Type B pancreatic cell (in vitro differentiated cells): ENCODE data around the gene UBLCP1. TPM values are rescaled to one million over a fixed set of nuclear protein-coding genes. Genes with fewer than 3 reads are reported as not detected.
"Not testable (repeated sequence)": the region's sequence is repeated elsewhere in the genome, so short reads cannot be mapped to it uniquely, and the experiment has no call there.

Experiments
- DNase-seq: peaks from one replicate; pipeline ENCODE4 v3.0.0; 2021; ENCODE audit warnings: mixed read lengths; ENCODE audit not compliant: unreplicated experiment; ENCODE audit errors: extremely low spot score
- H3K27ac Mint-ChIP-seq: 2 replicates; pipeline ENCODE4 v1.8.0; 2021; ENCODE audit warnings: mild to moderate bottlenecking, mixed read lengths
- H3K27me3 Mint-ChIP-seq: 2 replicates; pipeline ENCODE4 v1.8.0; 2021; ENCODE audit warnings: mixed read lengths
- H3K36me3 Mint-ChIP-seq: 2 replicates; pipeline ENCODE4 v1.8.0; 2021; ENCODE audit warnings: mixed read lengths
- H3K4me1 Mint-ChIP-seq: one replicate; pipeline ENCODE4 v1.8.0; 2021; ENCODE audit warnings: mixed read lengths; ENCODE audit not compliant: unreplicated experiment
- H3K4me3 Mint-ChIP-seq: 2 replicates; pipeline ENCODE4 v1.8.0; 2021; ENCODE audit warnings: mild to moderate bottlenecking, mixed read lengths
- H3K9me3 Mint-ChIP-seq: 2 replicates; pipeline ENCODE4 v1.8.0; 2021; ENCODE audit warnings: mixed read lengths
- total RNA-seq: library from RNA; stranded (reverse); gene quantifications from 2 replicates; pipeline ENCODE4 v1.2.1, GENCODE V29; 2021; ENCODE audit warnings: low replicate concordance
- TF ChIP-seq, protein P1 (sequence below): fragments of 200-600 bp; sonication (generic); conservative IDR thresholded peaks from 2 replicates; pipeline ENCODE4 v1.5.0; 2021; ENCODE audit warnings: antibody characterized with exemption, mild to moderate bottlenecking

The UBLCP1 gene
- total RNA-seq, 1 donor from 2014 or later, result 29.4 TPM

DNA sequence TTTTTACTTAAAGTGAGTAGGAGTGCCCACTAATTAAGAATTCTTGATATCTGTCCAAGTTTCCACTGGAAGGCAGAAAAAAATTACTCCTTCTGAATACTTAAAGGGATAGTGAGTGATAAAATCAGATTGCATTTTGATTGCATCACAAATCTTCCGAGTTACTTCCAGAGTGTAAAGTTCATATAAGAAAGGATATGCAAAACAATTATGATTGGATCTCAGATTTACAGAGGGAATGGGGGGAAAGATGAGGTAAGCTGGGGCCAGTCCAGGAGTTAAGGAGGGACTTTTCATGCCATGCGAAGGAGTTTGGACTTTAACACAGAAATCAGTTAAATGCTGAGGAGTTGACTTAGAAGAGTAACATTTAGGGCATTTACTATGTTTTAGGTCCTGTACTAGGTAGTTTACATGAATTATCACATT is 44.5 kb upstream of the UBLCP1 start:
- Mint-ChIP-seq H3K27me3 (no peaks in the 10 kb centered on the region), H3K4me1 (no peaks in the 10 kb centered on the region), H3K27ac (no peak overlapping the region), H3K4me3 (no peak overlapping the region), H3K36me3 (no peaks in the 10 kb centered on the region), H3K9me3 (no peaks in the 10 kb centered on the region)
- DNase-seq, result no peak
- TF ChIP-seq, protein P1, sequence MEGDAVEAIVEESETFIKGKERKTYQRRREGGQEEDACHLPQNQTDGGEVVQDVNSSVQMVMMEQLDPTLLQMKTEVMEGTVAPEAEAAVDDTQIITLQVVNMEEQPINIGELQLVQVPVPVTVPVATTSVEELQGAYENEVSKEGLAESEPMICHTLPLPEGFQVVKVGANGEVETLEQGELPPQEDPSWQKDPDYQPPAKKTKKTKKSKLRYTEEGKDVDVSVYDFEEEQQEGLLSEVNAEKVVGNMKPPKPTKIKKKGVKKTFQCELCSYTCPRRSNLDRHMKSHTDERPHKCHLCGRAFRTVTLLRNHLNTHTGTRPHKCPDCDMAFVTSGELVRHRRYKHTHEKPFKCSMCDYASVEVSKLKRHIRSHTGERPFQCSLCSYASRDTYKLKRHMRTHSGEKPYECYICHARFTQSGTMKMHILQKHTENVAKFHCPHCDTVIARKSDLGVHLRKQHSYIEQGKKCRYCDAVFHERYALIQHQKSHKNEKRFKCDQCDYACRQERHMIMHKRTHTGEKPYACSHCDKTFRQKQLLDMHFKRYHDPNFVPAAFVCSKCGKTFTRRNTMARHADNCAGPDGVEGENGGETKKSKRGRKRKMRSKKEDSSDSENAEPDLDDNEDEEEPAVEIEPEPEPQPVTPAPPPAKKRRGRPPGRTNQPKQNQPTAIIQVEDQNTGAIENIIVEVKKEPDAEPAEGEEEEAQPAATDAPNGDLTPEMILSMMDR, result no peak

DNA sequence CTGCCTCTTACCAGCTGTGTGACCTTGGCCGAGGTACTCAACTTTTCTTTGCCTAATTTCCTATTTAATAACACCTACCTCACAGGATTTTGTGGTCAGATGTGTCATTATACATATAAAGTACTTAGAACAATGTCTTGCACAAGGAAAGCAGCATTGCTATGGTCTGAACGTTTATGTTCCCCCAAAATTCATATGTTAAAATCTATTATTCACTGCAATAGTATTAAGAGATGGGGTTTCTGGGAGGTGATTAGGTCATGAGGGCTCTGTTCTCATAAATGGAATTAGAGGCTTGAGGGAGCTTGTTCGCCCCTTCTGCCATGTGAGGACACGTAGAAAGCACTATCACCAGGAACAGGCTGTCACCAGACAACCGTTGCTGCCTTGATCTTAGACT is 42.9 kb upstream of the UBLCP1 start:
- no peak overlapping the region for H3K27ac Mint-ChIP-seq

DNA sequence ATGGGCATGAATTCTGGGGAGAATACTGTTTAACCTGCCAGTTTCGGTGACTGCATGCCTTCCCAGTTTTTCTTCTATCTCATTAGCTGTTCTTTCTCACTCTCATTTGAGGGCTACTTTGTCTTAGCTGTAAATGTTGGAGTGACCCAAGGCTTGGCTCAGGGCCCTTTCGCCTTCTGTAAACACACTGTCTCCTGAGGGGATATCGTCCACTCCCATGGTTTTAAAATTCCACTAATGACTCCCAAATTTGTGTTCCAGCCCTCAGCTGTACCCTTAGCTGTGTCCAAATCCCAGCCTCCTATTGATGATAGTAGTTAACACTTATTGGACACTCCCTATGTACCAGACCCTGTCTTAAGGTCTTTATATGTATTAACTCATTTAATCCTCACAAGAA is 39.6 kb upstream of the UBLCP1 start:
- H3K27me3 Mint-ChIP-seq, result peaks cover 13% of the 10 kb centered on the region
- H3K4me3 Mint-ChIP-seq, result no peak overlapping the region
- no peaks in the 10 kb centered on the region for H3K36me3 Mint-ChIP-seq
- H3K27ac Mint-ChIP-seq, result no peak overlapping the region
- H3K9me3 Mint-ChIP-seq, result no peaks in the 10 kb centered on the region
- no peak for DNase-seq
- TF ChIP-seq, protein P1, result no peak
- H3K4me1 Mint-ChIP-seq, result no peaks in the 10 kb centered on the region

More for the DNA sequence above, 42.9 kb upstream of the UBLCP1 start:
- TF ChIP-seq, protein P1, result no peak
- no peak for DNase-seq
- peaks cover 6% of the 10 kb centered on the region for H3K27me3 Mint-ChIP-seq
- H3K9me3 Mint-ChIP-seq, result no peaks in the 10 kb centered on the region
- no peaks in the 10 kb centered on the region for H3K36me3 Mint-ChIP-seq
- no peaks in the 10 kb centered on the region for H3K4me1 Mint-ChIP-seq
- no peak overlapping the region for H3K4me3 Mint-ChIP-seq

DNA sequence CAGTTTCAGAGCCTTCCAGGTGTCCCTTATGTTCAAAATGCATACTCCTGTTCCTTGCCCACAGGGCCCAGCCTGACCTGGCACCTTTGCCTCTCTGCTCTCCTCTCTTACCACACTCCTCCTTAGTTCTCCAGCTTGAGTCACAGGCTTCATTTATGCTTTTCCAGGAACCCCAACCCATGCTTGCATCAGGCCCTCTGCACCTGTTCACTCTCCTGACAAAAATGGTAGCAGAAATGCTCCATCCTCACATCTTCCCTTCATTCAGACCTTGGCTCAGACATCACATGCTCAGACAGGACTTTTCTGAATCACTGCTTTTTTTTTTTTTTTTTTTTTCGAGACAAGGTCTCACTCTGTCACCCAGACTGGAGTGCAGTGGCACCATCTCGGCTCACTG is 38.6 kb upstream of the UBLCP1 start:
- no peaks in the 10 kb centered on the region for H3K4me1 Mint-ChIP-seq
- peaks cover 13% of the 10 kb centered on the region for H3K27me3 Mint-ChIP-seq
- H3K36me3 Mint-ChIP-seq, result no peaks in the 10 kb centered on the region
- H3K9me3 Mint-ChIP-seq, result no peaks in the 10 kb centered on the region
- H3K27ac Mint-ChIP-seq, result no peak overlapping the region
- TF ChIP-seq, protein P1, result no peak
- no peak overlapping the region for H3K4me3 Mint-ChIP-seq
- no peak for DNase-seq

DNA sequence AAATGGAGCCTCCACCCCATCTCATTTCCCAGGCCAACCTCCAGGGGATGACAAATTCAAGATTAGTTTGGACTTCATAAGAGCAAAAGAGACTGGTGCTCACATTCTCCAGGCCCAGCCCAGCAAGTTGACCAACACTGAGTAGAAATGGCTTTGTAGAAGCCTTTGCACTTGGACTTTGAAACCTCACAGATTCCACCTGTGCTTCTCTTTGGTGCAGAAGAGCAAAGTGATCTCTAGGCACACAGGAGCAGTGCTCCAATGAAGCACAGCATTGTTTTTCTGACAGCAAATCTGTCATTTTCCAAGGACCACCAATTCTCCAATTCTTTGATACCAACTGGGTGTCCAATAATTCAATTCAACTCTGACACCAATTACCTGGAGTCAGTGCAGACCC is 36.6 kb upstream of the UBLCP1 start:
- no peak overlapping the region for H3K27ac Mint-ChIP-seq
- DNase-seq, result no peak
- no peaks in the 10 kb centered on the region for H3K36me3 Mint-ChIP-seq
- no peaks in the 10 kb centered on the region for H3K4me1 Mint-ChIP-seq
- TF ChIP-seq, protein P1, result no peak
- peaks cover 17% of the 10 kb centered on the region for H3K27me3 Mint-ChIP-seq
- H3K4me3 Mint-ChIP-seq, result no peak overlapping the region
- H3K9me3 Mint-ChIP-seq, result no peaks in the 10 kb centered on the region

DNA sequence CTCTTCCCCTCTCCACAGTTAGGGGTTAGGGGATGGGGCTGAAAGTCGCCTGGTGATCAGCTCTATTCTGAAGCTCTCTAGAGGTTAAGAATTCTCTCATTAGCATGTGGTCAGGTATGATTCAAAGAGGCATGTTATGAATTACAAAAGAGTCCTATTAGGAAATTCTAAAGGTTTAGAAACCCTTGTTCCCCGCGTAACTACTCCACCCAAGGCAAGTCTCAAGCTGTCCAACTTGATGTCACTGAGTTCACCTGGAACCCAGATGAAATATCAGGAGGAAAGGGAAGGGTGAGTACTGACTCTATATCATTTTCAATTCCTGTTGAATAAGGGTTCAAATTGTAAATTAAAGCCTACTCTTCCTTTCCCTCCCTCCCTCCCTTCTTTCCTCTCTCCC is 35.6 kb upstream of the UBLCP1 start:
- TF ChIP-seq, protein P1, result no peak
- Mint-ChIP-seq H3K27ac (no peak overlapping the region), H3K36me3 (no peaks in the 10 kb centered on the region), H3K27me3 (peaks cover 27% of the 10 kb centered on the region), H3K4me3 (no peak overlapping the region), H3K4me1 (no peaks in the 10 kb centered on the region), H3K9me3 (no peaks in the 10 kb centered on the region)
- DNase-seq, result no peak

DNA sequence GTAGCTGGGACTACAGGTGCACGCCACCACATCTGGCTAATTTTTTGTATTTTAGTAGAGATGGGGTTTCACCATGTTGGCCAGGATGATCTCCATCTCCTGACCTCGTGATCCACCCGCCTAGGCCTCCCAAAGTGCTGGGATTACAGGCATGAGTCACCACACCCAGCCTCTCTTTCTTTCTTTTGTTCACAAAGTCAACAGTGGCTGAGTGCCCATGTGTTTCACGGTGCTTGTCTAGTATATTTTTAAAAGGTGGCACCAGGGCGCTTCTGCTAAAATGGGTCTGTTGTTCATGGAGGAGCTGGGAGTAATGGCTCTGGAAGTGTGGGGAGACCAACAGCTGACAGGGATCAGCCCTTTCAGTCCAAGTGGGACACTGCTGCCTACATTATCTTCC is 35.0 kb upstream of the UBLCP1 start:
- peaks cover 33% of the 10 kb centered on the region for H3K27me3 Mint-ChIP-seq
- H3K4me3 Mint-ChIP-seq, H3K36me3 Mint-ChIP-seq, H3K9me3 Mint-ChIP-seq, DNase-seq, H3K27ac Mint-ChIP-seq, H3K4me1 Mint-ChIP-seq: not testable (repeated sequence)
